GM21786 (cell line): ENCODE results near the gene VPS4A.

ENCODE experiments used
- ATAC-seq: cut with Tn5 transposase; IDR thresholded peaks from one replicate; pipeline ENCODE4 v1.9.1; 2021; ENCODE audit not compliant: unreplicated experiment

VPS4A gene

DNA sequence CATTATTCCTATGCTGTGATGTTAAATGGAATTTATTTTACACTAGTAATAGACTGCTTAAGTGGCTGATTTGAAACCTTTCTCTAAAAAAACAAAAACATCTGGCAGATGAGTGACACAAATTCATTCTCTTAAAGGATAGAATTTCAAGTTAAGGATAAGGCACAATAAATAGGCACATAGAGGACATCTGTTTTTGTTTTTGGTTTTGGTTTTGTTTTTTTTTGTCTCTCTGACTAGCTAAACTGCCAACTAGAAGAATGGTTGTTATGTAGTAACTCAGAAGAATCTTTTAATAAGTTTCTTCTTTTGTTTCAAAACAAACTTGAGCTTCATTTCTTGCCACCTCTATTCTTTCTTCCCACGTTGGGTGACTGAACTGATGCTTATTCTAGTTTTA, 5.1 kb upstream of the VPS4A start:
- no peak for ATAC-seq

DNA sequence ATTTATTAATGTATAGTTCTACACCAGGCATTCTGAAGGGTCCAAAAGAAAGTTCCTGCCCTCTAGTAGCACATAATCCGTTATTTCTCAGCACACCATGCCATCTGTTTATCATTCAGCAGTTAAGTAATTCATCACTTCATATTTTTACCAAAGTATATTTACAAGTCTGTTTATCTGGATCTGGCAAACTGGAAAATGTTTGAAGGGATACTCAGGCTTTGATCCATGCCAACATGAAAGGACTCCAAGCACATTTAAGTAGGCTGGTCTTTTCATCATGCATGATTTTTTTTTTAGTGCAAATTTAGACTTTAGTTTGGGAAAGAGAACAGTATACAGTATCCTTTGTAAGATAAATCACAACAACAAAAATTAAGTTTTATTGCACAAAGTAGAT, 4.1 kb upstream of the VPS4A start:
- no peak for ATAC-seq

DNA sequence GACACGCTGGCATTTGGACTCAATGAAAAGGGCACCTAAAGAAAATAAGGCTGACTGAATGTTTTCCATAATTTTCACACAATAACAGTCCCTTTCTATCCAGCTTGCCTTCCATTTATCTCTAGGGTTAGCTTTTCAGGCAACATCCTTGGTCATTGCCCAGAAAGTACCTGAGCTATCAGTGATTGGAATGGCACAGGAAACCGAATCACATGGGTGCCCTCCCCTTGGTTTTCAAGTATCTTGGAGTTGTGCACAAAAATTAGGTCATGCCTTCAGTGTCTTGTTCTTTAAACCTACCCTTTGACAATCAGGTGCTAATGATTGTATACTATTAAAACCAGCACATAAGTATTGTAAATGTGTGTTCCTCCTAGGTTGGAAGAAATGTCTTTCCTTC, 3.3 kb upstream of the VPS4A start:
- no peak for ATAC-seq

DNA sequence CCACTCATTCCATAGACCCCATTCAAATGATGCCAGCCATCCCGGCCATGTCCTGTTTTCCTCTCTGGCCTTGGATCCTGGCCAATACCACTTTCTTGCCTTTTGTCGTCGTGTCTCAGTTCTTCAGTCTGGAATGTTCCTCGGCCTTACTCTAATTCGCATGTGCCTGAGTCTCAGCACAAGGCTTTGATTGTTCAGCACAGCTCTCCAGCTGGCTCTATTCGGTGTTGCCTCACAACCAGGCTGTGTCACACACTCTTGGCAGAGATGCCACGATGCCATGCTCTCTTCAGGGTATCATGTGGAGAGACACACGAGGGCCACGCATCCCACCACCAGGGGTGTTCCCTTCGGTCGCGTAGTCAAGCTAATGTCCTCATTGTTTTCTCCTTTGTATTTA, 1.8 kb upstream of the VPS4A start:
- ATAC-seq, result no peak

DNA sequence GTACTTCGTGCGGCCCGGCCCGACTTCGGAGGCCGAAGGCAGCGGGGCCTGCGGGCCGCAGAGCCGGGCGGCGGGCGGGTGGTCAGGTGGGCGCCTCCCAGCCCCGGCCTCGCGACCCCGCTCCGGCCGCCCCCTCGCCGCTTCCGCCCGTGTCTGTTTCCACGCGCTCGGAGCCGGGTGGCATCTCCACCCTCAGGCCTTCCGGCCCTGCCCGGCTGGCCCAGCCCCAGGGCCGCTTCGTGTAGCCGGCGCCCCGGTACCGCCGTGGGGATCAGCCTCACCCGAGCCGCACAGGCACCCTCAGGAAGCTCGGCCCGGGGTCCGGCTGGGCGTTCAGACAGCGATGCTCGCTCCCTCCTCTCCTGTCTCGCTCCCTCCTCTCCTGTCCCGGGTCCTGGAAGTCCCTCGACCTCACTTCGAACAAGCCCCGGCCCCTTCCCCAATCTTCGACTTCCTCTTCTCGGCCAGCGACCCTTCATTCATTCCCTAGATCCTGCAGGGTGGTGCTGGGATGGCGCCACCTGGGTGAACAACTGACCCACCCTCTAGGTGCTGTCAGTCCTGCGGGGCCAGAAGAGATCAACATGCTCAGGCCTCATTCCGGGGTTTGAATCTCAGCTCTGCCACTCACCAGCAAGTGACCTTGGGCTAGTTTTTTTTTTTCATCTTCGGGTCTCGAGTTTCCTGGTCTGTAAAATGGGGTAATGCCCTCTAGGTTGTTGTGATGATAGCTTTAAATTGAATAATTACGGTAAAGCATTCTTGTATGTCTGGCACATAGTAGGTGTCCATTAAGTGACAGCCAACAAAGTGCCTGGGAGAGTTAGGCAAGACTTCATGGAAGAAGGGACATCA, 610 bp downstream of the VPS4A start:
- peak; percentile 39 for ATAC-seq

DNA sequence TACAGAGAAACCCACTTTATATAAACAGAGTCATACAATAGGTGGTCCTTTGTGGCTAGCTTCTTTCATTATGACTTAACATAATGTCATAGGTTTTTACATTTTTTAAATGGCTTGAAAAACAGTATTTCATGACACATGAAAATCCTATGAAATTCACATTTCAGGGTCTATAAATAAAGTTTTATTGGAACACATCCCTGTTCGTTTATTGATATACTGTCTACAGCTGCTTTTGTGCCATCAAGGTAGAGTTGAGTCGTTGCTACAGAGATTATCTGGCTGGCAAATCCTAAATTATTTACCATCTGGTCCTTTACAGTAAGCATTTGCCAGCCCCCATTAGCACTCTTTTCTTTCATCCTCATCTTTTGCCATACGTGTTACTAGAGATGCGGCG, 2.3 kb downstream of the VPS4A start:
- ATAC-seq, result no peak

DNA sequence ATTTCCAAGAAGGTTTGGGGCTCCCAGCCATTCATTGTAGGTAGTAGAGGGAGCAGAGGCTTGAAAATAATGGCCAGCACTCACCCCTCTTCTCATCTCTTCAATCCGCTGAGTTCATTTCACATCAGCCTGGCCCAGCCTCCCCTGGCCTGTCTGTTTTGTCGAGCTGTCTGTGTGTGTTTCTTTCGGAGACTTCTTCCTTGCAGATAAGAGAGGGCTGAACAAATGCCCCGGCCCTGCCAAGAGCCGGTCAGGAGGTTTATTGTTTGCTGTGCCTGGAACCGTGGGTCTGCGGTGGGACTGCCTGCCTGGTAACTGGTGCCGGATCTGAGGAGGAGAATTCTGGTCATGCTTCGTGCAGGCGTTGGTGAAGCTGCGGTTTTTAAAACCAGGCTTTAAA, 3.4 kb downstream of the VPS4A start:
- no peak for ATAC-seq

DNA sequence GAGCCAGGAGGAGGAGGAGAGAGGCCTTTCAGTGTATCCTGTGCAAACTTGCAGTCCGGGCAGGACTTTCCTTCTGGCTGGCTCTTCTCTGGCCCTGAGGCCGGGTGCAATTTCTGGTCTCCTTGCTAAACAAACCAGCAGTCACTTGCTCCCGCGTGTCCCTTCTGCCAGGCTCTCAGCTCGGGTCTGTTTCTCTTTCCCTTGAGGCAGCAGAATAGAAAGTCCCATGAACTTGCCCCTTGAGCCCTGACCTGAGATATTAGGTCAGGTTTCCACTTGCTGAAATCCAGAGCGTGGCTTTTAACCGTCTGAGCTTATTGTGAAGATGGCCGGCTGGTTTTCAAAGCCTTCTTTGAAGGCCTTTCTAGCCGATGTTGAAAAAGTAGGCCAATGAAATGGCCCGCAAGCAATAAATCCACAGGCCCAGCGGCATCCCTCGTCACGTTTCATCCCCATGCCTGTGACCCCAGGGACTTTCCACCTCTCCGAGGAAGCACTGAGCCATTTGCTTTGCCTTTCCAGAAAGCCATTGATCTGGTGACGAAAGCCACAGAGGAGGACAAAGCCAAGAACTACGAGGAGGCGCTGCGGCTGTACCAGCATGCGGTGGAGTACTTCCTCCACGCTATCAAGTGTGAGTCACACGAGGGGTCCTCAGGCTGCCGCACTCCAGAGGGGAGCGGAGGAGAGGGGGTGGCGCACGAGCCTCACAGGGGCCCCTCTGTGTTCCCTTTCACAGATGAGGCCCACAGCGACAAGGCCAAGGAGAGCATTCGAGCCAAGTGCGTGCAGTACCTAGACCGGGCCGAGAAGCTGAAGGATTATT, 4.5 kb downstream of the VPS4A start:
- no peak for ATAC-seq

DNA sequence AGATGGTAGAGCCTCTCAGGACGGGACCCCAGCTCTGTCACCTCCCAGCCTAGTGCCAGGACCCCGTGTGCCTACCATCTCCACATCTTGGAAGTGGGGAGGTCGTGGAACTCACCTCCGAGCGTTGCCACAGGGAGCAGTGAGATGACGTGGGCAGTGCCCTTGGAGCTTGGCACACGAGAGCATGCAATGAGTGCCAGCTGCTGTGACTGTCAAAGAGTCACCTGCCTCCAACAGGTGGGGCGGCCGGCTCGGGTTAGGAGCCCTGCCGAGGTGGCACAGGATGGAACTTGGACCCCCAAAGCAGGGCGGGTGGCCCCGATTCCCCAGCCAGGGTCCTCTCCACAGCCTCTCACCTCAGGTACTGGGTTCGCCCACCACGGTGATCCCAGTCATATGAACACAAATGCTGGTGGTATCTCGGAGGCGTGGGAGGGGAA, 5.5 kb downstream of the VPS4A start:
- no peak for ATAC-seq

DNA sequence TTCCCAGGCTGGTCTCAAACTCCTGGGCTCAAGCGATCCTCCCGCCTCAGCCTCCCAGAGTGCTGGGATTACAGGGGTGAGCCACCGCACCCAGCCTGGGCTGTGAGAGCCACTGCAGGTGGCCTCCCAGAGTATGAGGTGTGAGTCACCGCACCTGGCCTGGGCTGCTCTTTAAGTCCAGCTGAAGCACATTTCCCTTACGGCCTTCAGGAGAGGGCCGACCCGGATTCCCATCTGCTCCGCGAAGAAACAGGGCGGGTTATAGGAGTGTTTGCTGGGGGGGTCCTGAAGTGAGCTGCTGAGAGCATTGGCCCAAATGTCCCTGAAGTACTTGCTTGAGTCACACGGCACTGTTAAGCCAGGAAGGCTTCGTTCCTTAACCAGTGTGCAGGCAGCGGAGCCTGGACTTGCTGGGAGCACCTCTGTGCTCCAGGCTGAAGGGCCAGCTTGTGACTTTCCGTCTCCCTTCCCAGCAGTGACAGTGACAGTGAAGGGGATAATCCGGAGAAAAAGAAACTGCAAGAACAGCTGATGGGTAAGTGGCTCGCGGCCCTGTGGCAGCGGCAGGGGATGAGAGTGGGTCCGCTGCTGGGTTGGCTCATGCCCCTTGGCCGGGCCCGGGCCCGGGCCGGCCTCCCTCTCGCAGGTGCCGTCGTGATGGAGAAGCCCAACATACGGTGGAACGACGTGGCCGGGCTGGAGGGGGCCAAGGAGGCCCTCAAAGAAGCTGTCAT, 7.2 kb downstream of the VPS4A start:
- no peak for ATAC-seq

DNA sequence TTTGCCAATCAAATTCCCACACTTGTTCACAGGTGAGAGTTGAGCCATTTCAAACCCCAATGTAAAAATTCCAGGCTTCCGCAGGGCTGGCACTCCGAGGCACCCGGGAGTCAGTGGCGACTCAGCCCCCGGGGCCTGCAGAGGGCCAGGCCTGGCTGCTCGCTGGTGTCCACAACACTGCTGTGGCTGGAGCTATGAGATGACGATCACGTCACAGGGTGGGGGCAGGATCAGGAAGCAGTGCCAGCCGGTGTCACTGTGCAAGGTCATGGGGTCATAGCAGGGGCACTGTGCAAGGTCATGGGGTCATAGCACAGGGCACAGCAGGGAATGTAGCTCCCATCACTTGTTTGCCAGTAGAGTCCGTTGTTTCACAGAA, 7.8 kb downstream of the VPS4A start:
- no peak for ATAC-seq

DNA sequence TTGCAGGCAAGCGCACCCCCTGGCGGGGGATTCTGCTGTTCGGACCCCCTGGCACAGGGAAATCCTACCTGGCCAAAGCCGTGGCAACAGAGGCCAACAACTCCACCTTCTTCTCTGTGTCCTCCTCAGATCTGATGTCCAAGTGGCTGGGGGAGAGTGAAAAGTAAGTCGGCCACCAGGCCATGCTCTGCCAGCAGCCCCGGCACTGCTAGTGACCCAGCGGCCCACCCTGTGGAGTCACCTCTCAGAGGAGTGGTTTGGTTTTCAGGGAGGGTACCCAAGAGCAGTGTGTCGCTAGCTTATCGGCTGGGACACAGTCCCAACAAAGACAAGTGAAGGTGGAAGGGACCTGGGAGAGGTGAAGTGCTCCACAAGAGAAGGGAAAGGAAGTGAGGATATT, 8.2 kb downstream of the VPS4A start:
- ATAC-seq, result no peak

DNA sequence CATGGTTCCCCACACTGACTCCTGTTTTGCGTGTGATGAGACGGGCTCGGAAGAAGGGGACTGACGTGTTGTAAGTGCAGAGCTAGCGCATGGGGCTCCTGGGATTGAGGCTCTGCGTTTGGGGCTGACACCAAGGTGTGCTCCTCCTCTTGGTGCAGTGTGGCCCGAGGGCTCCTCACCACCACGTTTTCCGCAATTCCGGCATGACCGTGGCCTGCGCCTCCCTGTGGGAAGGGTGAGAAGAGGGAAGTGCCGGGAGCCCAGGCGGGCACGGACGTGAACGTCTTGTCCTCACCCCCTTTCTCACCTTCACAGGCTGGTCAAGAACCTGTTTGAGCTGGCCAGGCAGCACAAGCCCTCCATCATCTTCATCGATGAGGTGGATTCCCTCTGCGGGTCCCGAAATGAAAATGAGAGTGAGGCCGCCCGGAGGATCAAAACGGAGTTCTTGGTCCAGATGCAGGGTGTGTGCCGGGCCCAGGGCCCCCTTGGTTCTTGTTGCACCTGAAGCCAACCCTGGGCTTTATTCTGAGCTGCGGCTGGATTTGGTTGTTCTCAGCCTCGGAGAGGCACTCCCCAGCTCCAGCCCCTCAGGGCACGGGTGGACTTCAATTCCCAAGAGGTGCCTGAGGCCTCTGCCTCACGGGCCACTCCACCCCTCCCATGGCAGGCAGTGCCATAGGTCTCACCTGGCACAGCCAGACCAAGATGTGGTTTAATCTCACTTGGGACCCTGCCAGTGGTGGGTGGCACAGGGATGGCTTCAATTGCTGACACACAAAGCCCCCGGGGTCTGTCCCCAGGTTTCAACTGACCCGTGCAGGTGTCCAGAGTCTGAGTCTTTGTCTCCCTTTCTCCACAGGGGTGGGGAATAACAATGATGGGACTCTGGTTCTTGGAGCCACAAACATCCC, 8.9 kb downstream of the VPS4A start:
- no peak for ATAC-seq

DNA sequence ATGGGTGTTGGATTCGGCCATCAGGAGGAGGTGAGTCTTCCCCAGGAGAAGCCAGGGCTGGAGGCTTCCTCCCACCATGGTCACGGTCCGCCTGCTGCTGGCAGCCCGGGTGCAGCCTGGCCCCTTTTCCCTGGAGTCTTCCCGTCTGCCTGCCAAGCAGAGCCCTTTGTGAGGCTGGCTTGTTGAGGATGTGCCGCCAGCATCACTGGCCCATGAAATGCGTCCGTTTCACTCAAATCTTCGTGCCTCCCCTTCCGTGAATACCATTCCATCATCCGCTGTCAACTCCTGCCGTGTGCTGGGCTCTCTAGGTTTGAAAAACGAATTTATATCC, 9.6 kb downstream of the VPS4A start:
- no peak for ATAC-seq

DNA sequence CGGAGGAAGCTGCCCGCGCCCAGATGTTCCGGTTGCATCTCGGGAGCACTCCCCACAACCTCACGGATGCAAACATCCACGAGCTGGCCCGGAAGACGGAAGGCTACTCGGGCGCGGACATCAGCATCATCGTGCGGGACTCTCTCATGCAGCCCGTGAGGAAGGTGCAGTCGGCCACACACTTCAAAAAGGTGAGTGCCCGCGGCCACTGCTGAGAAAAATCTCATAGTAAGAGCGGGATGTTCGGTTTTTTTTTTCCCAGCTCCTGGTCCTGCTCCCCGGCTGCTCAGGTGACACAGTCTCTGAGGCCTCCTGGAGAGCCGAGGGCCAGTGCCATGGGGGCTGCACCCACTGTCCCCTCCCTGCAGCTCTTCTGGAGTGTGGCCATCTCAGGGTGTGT, 9.9 kb downstream of the VPS4A start:
- no peak for ATAC-seq

DNA sequence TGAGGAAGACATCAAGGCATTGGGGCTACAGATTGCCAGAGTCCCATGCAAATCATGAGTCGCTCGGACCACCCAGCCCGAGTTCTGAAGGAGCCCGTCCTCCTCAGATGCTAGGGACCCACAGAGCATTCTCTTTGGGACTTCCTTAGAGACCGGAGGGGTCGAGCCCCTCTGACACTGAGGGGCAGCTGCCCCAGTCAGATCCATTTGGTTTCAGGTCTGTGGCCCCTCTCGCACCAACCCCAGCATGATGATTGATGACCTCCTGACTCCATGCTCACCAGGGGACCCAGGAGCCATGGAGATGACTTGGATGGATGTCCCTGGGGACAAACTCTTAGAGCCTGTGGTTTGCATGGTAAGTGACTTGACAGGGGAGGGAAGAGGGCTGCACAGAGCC, 11.2 kb downstream of the VPS4A start:
- ATAC-seq, result no peak

DNA sequence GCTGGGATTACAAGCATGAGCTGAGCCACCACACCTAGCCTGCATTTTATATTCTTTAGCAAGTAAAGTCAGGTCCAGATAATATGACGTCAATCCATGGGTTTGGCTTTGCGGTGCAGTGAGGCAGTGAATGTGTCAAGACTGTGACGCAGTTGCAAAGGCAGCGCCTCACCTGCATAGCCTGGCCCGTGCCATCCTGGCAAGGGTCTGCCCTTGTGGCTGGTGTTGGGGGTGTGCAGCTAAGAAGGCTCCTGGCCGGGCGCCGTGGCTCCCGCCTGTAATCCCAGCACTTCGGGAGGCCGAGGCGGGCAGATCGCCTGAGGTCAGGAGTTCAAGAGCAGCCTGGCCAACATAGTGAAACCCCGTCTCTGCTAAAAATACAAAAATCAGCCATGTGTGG, 12.3 kb downstream of the VPS4A start:
- no peak for ATAC-seq

DNA sequence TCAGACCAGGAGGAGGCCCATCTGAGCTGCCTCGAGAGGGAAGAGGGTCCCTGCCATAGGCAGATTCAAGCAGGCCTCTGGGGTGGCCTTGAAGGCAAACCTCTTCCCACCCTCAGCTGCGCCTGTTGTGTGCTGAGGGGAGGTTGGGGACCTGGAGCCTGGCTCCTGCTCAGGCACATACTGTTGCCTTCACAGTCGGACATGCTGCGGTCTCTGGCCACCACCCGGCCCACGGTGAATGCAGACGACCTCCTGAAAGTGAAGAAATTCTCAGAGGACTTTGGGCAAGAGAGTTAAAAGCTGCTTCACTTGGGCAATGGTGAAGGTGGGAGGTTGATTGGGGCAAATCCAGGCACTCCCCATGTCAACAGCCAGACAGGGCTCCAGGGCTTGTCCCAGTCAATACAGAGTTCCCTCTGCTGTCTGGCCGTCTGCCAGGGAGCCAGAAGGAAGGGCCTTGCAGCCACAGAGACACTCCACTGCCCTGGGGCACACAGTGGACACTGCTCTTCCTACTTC, 12.9 kb downstream of the VPS4A start:
- no peak for ATAC-seq

DNA sequence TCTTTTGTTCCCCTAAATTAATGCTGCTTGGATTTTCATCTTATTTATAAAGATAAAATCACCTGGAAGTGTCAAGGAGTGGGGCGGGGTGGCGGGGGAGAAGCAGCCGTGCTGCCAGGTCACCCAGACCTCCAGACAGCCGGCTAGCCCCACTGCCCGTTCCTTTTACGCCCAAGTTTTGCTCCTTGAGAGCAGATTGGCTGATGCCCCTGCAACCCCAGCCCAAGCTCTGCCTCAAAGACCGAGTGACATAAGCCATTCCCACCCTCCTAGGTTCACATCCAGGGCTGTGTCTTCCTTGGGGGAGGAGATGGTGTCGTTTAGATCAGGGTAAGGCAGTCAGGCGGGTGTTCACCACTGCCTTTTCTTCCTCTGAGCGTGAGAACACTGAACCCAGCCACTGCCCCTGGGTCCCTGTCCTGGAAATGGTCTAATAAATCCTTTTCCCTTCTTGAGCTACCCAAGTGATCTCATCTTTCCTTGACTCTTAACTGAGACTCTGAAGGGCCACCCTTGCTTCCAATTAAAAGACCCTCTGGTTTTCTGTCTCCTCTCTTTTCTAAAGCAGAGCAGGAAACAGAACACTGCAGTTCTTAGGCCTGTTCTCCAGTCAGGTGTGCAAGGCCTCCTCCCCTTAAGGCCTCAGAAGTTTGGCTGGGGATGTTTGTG, 13.6 kb downstream of the VPS4A start:
- ATAC-seq, result no peak

DNA sequence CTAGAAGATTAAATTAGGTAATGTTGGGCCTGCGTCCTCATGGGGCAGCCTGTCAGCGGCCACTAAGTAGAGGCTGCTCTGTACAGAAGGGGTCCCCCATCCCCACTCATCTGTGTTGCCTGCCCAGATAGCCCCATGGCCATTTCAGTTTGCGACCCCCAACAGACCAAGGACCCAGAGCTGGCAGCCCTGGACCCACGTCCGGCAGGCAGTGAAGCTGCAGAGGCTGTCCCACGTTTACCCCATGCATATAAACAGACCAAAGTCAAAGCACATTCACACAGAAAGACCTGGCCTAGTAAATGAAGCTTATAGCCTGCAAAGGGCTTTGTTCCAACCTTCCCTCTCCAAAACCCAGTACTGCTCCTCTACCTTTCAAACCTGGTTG, 14.6 kb downstream of the VPS4A start:
- ATAC-seq, result no peak
